SW 1271 (cell line): ENCODE measurements around the gene DESI1.
"Not testable (repeated sequence)": the region's sequence is repeated elsewhere in the genome, so short reads cannot be mapped to it uniquely, and the experiment has no call there.

Experiments
- DNase-seq, 2 experiments: peaks; one replicate each; lab custom pipeline; 2025; lab: John Stamatoyannopoulos, UW

DESI1 gene

DNA sequence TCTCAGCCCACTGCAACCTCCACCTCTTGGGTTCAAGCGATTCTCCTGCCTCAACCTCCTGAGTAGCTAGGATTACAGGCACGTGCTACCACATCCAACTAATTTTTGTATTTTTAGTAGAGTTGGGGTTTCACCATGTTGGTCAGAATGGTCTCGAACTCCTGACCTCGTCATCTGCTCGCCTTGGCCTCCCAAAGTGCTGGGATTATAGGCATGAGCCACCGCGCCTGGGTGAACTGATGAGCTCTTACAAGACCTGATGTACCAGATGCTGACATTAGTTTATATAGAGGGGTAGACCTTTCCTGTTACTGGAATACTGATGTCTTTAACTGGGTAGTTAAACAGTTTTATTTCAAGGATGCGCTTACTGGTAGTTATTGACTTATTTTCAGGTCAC is 13.8 kb upstream of the DESI1 start:
- not testable (repeated sequence) for DNase-seq

DNA sequence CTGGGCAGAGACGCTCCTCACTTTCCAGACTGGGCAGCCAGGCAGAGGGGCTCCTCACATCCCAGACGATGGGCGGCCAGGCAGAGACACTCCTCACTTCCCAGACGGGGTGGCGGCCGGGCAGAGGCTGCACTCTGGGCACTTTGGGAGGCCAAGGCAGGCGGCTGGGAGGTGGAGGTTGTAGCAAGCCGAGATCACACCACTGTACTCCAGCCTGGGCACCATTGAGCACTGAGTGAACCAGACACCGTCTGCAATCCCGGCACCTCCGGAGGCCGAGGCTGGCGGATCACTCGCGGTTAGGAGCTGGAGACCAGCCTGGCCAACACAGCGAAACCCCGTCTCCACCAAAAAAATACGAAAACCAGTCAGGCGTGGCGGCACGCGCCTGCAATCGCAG is 10.8 kb upstream of the DESI1 start:
- not testable (repeated sequence) for DNase-seq

DNA sequence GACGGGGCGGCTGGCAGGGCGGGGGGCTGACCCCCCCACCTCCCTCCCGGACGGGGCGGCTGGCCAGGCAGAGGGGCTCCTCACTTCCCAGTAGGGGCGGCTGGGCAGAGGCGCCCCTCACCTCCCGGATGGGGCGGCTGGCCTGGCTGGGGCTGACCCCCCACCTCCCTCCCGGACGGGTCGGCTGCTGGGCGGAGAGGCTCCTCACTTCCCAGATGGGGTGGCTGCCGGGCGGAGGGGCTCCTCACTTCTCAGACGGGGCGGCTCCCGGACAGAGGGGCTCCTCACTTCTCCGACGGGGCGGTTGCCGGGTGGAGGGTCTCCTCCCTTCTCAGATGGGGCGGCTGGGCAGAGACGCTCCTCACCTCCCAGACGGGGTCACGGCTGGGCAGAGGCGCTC is 10.3 kb upstream of the DESI1 start:
- not testable (repeated sequence) for DNase-seq

DNA sequence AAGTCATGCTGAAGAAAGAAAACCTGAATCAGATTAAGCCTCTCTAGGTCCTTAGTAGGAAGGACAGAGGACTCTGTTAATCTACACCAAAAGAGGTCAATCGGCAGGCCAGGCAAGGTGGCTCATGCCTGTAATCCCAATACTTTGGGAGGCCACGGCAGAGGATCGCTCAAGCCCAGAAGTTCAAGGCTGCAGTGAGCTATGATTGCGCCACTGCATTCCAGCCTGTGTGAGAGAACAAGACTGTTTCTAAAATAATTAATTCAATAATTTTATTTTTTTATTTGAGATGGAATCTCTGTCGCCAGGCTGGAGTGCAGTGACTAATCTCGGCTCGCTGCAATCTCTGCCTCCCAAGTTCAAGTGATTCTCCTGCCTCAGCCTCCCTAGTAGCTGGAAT is 4.7 kb upstream of the DESI1 start:
- no peak for DNase-seq

DNA sequence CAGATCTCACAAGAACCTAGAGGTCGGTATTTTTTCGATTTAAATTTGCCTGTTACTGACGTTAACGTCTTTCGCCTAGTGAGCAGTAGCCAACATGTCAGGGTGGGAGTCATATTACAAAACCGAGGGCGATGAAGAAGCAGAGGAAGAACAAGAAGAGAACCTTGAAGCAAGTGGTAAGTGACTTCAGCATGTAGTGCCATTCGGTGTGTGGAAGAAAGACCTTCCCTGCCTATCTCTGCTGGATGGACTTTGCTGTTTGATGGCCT is 1.0 kb upstream of the DESI1 start:
- peak in 1 of 2 experiments; percentile 34 for DNase-seq

DNA sequence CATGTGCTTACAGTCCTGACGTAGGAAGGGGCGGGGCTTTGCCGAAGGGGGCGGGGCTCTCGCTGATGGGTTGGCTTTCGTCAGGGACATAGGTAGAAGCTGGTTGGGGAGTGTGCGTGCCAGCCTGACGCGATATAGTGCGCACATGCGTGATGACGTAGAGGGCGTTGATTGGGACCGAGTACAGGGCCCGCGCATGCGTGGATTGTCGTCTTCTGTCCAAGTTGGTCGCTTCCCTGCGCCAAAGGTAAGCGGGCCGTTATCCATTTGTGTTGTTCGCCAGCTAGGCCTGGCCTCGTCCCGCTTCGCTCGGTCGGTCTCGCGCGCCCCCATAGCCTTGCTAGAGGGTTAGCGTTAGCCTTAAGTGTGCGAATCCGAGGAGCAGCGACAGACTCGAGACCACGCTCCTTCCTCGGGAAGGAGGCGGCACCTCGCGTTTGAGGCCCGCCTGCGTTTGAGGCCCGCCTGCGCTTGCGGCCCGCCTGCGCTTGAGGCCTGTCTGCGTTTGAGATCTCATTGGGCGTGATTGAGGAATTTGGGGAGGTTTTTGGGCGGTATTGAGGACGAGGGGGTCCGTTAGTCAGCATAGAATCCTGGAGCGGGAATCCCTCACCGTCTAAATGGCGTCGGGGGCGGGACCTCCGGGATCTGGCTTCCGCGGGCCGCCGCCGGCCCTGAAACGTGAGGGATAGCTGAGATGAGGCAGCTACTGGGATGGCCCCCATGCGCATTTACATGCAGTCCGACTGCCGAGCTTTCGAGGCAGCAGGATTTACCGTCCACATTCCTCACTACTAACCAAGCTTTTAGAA is 462 bp upstream of the DESI1 start, which contains the start of gene XRCC6:
TSS of gene XRCC6 (plus strand) at position 197 of the 812 bp plus-strand sequence. CDS start 710 bp downstream, outside the sequence.
- peak; percentile 87 to 97 for DNase-seq

DNA sequence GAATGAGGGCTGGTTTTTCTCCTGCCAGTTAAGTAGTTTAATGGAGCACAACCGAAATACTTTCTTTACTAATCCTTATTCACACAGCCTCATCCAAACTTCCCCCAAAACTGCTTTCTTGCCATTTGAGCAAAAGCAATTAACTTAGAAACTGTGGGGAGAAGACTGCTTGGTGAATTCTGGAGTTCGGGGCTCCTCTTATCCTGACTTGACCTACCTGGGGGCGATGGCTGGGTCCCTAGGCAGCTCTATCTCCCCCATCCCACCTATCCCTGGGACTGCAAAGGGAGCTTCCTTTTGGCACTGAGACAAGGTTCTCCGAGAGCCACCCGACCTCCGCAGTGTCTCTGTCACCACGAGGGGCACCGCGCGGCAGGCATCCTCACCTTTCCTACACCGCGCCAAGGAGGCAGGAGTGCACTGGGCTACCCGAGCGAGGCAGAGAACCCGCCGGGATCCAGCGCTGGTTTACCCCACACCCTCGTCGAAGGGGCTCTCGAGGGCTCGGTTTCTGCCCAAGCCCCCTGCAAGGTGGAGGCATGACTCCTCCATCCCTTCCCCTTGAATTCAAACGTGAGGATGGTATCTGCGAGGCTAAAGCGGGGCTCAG is 759 bp downstream of the DESI1 start:
- no peak for DNase-seq

DNA sequence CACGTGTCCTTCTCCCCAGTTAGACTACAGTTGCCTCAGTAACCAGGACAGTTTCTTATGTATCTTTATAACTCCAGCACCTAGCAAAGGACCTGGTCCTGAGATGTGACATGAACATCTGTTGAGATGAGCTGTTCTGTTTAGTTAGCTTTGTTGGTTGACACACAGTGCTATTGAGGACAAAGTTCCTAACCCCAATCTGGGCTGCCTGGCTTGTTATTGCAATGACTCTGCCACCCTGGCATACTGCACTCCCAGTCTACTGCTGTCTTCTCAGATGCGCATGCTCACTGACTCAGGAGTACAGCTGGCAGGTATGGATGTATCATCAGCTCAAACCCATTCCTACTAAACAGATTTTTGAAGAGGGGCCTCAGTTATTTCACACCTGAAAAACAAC is 7.4 kb downstream of the DESI1 start:
- no peak for DNase-seq

DNA sequence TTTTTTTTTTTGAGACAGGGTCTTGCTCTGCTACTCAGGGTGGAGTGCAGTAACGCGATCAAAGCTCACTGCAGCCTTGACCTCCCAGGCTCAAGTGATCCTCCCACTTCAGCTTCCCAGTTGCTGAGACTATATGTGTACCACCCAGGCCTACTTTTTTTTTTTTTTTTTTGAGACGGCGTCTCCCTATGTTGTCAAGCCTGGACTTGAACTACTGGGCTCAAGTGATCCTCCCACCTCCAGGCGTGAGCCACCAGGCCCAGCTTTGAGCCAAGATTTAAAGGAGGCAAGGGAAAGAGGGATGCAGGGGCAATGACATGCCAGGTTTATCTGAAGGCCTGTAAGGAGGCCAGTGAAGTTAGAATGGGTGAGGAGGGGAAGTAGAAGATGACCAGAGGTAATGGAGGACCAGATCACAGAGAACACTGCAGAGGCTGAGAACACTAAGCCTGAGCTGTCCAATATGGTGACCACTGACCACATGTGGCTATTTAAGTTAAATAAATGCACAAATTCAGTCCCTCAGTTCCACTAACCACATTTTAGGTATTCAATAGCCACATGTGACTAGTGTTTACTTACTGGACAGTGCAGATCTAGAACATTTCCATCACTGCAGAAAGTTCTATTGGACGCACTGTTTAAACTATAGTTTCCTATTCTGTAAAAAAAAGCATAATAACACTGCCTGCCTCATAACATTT is 8.1 kb downstream of the DESI1 start:
- no peak for DNase-seq

DNA sequence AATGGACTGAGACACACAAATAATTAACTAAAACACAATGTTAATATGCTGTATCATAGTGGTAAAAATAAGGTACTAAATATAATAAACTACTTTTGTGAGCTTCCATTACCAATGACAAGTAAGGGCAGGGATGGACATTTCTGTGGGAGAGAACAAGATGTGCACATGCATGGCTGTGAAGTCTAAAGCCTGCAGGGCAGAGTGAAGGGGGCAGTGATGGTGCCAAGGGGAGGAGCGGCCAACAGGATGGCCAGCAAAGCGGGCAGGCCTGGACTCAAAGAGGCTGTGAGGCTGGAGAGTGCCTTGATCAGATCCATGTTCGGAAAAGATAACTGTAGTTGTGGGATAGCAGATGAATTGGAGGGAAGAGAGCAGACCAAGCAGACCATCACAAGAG is 12.5 kb downstream of the DESI1 start:
- DNase-seq: no peak

DNA sequence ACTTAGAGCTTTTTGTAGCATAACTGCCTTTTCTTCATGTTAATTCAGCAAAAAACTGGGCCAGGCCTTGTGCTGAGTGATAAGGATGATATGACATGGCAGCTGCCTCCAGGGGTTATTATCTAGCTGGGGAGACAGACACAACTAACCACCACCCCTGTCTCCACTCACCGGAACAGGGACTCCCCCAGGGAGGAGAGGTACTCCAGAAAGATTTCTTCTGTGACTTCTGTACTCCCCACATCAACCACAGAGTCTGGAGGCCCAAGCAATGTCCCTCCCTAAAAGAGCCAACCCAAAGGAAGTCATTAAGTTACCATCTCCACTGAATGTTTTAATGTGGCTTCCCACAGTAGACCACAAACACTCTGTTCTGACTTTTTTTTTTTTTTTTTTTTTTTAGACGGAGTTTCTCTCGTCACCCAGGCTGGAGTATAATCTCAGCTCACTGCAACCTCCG is 16.9 kb downstream of the DESI1 start:
- DNase-seq: no peak

DNA sequence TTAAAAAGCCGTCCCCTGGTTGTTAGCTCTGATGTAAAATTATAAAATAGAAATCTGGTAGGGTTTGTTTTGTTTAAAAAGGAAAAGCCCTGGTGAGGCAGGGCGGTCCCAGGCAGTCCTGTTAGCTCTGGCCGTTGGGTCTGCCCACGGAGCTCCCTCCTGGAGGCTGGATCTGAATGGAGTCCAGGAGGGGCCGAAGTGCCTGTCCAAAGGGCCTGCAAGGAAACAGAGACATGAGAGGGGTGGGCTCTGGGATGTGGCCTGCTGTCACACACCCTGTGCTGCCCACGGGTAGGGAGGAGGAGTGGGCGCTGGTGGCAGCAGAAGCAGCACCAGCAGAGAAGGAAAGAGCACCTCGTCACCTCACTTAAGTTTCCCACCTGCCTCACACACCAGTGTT is 19.9 kb downstream of the DESI1 start:
- no peak for DNase-seq

DNA sequence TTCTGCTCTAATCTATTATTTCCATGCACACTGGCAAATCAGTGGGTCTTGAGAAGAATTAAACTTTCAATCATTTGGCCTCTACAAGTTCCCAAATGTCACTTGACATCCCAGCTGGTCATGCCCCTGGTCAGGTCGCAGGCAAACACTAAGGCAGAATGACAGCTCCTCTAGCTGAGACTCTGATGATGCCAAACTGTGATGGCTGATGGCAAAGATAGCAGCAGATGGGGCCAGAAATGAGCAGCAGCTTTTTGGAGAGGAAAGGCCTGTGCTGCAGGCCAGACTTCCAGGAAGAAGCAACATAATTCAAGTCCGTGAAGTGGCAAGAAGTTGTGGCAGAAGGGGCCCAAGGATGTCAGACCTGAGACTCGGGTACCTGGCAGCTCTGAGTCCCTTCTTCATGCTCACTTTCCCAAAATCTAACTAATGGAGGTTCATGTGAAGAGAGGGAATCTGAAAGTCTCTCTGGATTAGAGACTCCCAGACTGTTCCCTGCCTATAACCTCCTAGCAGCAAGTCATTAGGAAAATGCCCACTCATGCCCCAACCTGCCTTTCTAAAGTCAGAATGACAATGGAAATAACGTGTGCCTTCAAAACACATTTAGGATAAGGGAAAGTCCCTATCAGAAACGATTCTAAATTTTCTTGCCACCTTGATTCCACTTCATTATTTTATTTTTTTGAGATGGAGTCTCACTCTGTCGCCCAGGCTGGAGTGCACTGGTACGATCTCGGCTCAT is 21.8 kb downstream of the DESI1 start:
- no peak for DNase-seq

DNA sequence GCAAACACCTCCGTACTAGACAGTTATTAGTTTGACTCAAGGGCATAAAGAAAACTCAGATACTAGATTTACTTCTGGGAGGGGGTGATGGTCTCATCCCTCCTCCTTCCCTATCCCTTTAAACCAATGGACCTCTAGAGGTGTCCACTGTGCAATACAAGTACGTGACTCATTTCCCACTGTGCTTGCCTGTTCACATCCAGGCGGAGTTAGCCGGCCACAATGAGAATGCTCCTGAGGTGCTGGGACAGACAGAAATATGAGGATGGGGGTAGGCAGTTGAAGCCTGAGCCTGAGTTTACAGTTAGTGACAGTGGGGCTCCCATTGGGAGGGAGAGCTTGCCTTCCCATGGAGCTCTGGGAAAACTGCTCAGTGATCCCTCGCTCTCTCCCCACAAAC is 22.8 kb downstream of the DESI1 start:
- peak in 1 of 2 experiments; percentile 5 for DNase-seq

DNA sequence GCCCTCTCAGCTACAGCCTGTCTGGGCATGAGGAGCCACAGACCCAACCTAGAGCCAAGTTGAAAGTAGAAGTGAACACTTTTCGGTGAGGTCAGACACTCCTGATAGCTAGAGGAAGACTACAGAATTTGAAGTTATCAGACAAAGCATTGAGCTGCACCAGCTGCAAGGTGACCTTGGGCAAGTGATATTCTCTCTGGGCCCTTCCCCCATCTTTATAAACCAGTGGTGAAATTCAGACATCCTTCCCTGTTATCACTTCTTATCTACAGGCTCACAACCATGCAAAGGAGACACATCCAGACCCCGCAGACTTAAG is 23.2 kb downstream of the DESI1 start:
- no peak for DNase-seq

DNA sequence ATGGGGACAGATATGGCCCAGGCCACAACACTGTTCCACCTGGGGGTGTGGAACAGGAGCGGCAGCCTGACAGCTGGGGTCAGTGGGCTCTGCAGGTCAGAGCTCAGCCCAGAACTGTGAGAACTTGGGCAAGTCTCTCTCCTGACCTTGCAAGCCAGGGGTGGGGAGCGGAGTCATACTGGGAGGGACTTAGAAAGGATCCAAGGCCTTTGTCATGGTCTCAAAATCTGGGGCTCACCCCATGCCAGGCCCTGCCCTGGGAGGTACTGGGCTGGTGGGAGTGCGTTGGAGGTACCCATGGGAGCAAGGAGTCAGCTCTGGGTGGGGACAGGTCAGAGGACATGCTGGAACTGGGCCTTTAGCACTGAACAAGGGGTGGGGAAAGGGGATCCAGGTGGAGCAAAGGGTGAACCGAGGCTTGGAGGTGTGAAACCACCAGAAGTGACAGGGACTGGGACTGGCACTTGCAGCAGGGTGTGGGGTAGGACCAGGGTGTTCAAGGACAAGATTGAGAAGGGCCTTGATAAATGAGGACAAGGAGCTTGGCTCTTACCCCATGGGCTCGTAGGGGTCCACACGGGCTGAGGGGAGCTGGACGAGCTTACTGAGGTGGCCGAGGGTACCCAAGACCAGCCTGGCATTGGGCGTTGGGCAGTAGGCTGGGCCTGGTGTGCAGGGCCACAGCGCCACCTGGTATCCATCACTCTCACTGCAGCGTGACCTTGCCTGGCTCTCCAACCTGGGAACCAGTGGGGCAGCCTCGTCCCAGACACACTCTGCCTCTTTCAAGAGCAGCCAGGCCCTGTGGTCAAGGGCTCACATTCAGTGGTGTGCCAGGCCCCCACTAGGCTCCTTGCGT is 23.8 kb downstream of the DESI1 start:
- DNase-seq: peak in 1 of 2 experiments; percentile 22

DNA sequence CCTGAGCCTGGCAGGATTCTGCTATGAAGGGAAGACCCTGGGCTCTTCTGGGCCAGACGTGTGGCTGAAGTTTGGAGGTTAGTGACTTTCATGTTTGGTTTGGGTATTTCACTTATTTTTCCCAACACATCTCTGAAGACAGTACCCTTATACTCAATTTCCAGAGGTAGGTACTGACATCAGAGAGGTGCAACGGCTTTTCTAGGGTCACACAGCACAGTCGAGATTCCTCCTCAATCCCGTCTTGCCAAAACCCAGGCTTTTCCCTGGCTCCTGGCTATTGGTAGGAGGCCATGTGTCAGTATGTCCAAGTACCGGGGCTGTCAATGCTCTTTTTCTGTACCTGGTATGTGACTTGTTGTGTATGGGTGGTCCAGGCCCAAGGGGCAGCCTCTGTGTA is 25.1 kb downstream of the DESI1 start:
- DNase-seq: no peak

DNA sequence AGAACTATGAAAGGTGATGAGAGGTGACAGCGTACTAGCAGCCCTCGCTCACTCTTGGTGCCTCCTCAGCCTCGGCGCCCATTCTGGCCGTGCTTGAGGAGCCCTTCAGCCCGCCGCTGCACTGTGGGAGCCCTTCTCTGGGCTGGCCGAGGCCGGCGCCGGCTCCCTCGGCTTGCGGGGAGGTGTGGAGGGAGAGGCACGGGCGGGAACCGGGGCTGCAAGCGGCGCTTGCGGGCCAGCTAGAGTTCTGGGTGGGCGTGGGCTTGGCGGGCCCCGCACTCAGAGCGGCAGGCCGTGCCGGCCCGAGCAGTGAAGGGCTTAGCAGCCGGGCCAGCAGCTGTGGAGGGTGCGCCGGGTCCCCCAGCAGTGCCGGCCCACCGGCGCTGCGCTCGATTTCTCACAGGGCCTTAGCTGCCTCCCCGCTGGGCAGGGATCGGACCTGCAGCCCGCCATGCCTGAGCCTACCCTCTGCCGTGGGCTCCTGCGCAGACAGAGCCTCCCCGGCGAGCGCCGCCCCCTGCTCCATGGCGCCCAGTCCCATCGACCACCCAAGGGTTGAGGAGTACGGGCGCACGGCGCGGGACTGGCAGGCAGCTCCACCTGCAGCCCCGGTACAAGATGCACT is 27.4 kb downstream of the DESI1 start:
- DNase-seq: not testable (repeated sequence)

DNA sequence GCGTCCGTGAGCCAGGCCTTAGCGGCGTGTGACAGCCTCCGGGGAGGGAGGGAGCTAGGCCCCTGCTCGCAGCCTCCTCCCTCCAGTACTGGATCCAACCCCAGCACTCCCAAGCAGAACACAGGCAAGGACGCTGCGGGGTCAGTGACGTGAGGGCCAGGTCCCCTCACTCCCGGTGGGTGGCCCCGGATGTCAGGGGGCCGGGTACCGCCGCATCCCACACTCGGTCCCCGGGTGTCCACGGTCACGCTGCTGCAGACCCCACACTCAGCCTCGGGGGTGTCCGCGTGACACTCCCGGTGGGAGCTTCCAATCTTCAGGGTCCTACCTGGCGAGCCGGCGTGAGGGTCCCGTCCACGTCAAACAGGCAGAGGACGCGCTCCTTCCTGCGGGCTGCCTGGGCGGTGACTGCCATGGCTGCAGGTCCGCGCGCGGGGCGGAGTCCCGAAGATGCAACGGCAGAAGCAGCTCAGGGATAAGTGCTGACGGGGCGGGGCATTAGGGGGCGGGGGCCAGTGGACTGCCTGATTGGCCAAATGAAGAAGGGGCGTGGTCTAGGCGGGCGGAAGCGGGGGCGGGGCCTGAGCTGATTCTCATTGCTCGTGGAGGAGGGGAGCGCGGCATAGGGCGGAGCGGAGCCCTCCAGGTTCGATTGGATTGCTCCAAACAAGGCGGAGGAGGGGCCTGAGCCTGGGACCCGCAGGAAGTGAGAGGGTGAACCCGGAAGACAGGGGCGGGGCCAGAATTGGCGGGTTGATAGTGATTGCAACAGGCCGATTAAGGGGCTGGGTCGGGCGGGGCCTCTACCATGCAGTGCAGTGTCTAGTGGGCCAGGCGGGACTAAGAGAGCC is 31.2 kb downstream of the DESI1 start, which contains the start of gene PMM1:
TSS of gene PMM1 (minus strand) at position 450 of the 851 bp plus-strand sequence. CDS start at position 415, 35 bp downstream.
- peak; percentile 93 to 98 for DNase-seq

DNA sequence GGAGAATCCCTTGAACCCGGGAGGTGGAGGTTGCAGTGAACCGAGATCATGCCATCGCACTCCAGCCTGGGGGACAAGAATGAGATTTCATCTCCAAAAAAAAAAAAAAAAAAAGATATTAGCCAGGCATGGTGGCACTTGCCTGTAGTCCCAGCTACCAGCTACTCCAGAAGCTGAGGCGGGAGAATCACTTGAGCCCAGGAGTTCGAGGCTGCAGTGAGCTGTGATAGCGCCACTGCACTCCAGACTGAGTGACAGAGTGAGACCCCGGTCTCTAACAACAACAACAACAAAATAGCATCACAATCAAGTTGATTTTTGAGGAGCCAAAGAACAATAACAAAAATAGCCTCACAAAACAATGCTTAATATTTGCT is 33.5 kb downstream of the DESI1 start:
- no peak for DNase-seq
